K562 (cell line): ENCODE results near the gene TRNAU1AP. TPM values are rescaled to one million over a fixed set of nuclear protein-coding genes. Genes with fewer than 3 reads are reported as not detected.

Experiments used
- ATAC-seq: fragments of 200-7000 bp; cut with Tn5 transposase; 3 replicates; pipeline ENCODE4 v1.9.1; 2020; ENCODE audit warnings: moderate library complexity
- Bru-seq: library from RNA; stranded (reverse); fragments of 400-500 nt; gene quantifications from one replicate; lab custom pipeline; 2021; lab: Mats Ljungman, UMichigan
- BruChase-seq, 2 experiments: library from RNA; stranded (reverse); fragments of 400-500 nt; gene quantifications; one replicate each; lab custom pipeline; 2021; lab: Mats Ljungman, UMichigan
- BruUV-seq: library from RNA; stranded (reverse); fragments of 400-500 nt; replicated peaks from 2 replicates; lab custom pipeline; 2021; lab: Mats Ljungman, UMichigan
- CTCF ChIA-PET: fragments of 300-600 bp; formaldehyde crosslinking; extraction: SDS; loops from one replicate; lab custom pipeline; 2021; ENCODE audit warnings: low intra/inter-chr PET ratio; lab: Yijun Ruan, JAX
- POLR2A ChIA-PET: fragments of 300-600, 350-650 bp; sonication (Branson Sonifier 250); formaldehyde crosslinking; extraction: SDS; loops from one replicate; lab custom pipeline; 2021; ENCODE audit warnings: antibody characterized with exemption, inconsistent platforms; lab: Yijun Ruan, JAX
- DNase-seq, 4 experiments: peaks; one replicate each; pipeline versions ENCODE4 v3.0.0 to v3.0.0-alpha.2; 2011 to 2018; ENCODE audit warnings: low spot score in 3 of 4, mixed read lengths in 3 of 4; ENCODE audit errors: extremely low read depth in 1 of 4
- FAIRE-seq: peaks from 2 replicates; lab custom pipeline; 2011; peaks lifted over from hg19 to GRCh38; lab: Jason Lieb, UNC
- H2AFZ ChIP-seq: 2 replicates; pipeline ENCODE4 v1.6.0; 2011; ENCODE audit warnings: low read depth, low read length, control low read depth, inconsistent platforms
- H3K27ac ChIP-seq: fragments of 200-600 bp; 3 replicates; pipeline ENCODE4 v1.8.0; 2011; ENCODE audit warnings: low read depth, mild to moderate bottlenecking, control low read depth, inconsistent platforms, low read length, moderate library complexity, mixed read lengths; ENCODE audit errors: extremely low read depth
- H3K27me3 ChIP-seq, 2 experiments: fragments of 300-600 bp in 1 of 2; 2 replicates in 1 of 2; 3 replicates in 1 of 2; pipeline versions ENCODE4 v1.6.0 to v1.8.0; 2011; ENCODE audit warnings: inconsistent platforms in 2 of 2, low read length in 2 of 2, mild to moderate bottlenecking in 1 of 2, mixed read lengths in 1 of 2, moderate library complexity in 1 of 2; ENCODE audit not compliant: control insufficient read depth in 2 of 2, insufficient read depth in 2 of 2
- H3K36me3 ChIP-seq: fragments of 300-600 bp; 3 replicates; pipeline ENCODE4 v1.8.0; 2011; ENCODE audit warnings: mild to moderate bottlenecking, low read length, inconsistent platforms; ENCODE audit not compliant: control insufficient read depth, insufficient read depth
- H3K4me1 ChIP-seq, 2 experiments: fragments of 200-600 bp in 1 of 2; replicated peaks in 1 of 2; 2 replicates in 1 of 2; 3 replicates in 1 of 2; pipeline versions ENCODE4 v1.5.1 to v1.8.0; 2011; ENCODE audit warnings: inconsistent platforms in 2 of 2, low read length in 2 of 2, mild to moderate bottlenecking in 1 of 2, mixed read lengths in 1 of 2, moderate library complexity in 1 of 2; ENCODE audit not compliant: control insufficient read depth in 2 of 2, insufficient read depth in 2 of 2
- H3K4me2 ChIP-seq: 2 replicates; pipeline ENCODE4 v1.6.1; 2011; ENCODE audit warnings: low read length, control low read depth, inconsistent platforms, mixed read lengths; ENCODE audit not compliant: insufficient read depth
- H3K4me3 ChIP-seq: fragments of 200-600 bp; sonication (generic), shearing (Covaris generic); 2 replicates; pipeline ENCODE4 v1.5.1; 2016; ENCODE audit warnings: control low read depth, inconsistent platforms
- H3K79me2 ChIP-seq: fragments of 200-600 bp; 3 replicates; pipeline ENCODE4 v1.8.0; 2011; ENCODE audit warnings: low read length, inconsistent platforms; ENCODE audit not compliant: control insufficient read depth, insufficient read depth
- H3K9ac ChIP-seq, 2 experiments: 2 replicates each; pipeline versions ENCODE4 v1.6.0 to v1.6.1; 2011; ENCODE audit warnings: low read depth in 2 of 2, low read length in 2 of 2, control low read depth in 1 of 2, inconsistent platforms in 1 of 2, mild to moderate bottlenecking in 1 of 2, mixed read lengths in 1 of 2; ENCODE audit not compliant: insufficient read depth in 1 of 2
- H3K9me1 ChIP-seq: one replicate; pipeline ENCODE4 v1.6.0; 2011; ENCODE audit warnings: inconsistent platforms, mild to moderate bottlenecking, low read length, moderate library complexity; ENCODE audit not compliant: control insufficient read depth, insufficient read depth
- H3K9me3 ChIP-seq: replicated peaks from 2 replicates; pipeline ENCODE4 v1.5.1; 2011; ENCODE audit warnings: low read depth, low read length, inconsistent platforms; ENCODE audit not compliant: control insufficient read depth, insufficient read depth
- H4K20me1 ChIP-seq: replicated peaks from 2 replicates; pipeline ENCODE4 v1.6.1; 2011; ENCODE audit warnings: low read length, inconsistent platforms, mixed read lengths; ENCODE audit not compliant: control insufficient read depth, insufficient read depth
- AFF1 ChIP-seq, 2 experiments: fragments of 450-650 bp; IDR thresholded peaks; 2 replicates each; pipeline ENCODE4 v1.6.1; 2018; ENCODE audit warnings: mild to moderate bottlenecking in 2 of 2, low read depth in 1 of 2; ENCODE audit not compliant: partially characterized antibody in 2 of 2
- C11orf30 ChIP-seq: fragments of 450-650 bp; IDR thresholded peaks from 2 replicates; pipeline ENCODE4 v1.6.1; 2016; ENCODE audit warnings: low read depth, mild to moderate bottlenecking
- CBX8 ChIP-seq: fragments of 200-600 bp; sonication (generic); IDR thresholded peaks from 2 replicates; pipeline ENCODE4 v1.6.1; 2012; ENCODE audit warnings: borderline replicate concordance, mixed run types, low read depth, mild to moderate bottlenecking, moderate library complexity, mixed read lengths, low read length, control low read depth, inconsistent platforms; ENCODE audit not compliant: poor library complexity, severe bottlenecking; ENCODE audit errors: extremely low read depth
- FOXJ3 ChIP-seq: sonication (generic); formaldehyde crosslinking; IDR thresholded peaks from 2 replicates; pipeline ENCODE4 v1.4.0; 2020; ENCODE audit warnings: mild to moderate bottlenecking, missing genetic modification reagents
- NFXL1 ChIP-seq: fragments of 450-650 bp; formaldehyde crosslinking; IDR thresholded peaks from 2 replicates; pipeline ENCODE4 v1.4.0; 2021; ENCODE audit warnings: mild to moderate bottlenecking
- PTBP1 ChIP-seq: fragments of 200-400 bp; formaldehyde crosslinking; IDR thresholded peaks from 2 replicates; pipeline ENCODE4 v1.6.1; 2017; ENCODE audit warnings: low read depth, low read length
- ZC3H11A ChIP-seq: IDR thresholded peaks from 2 replicates; pipeline ENCODE4 v1.6.1; 2012; ENCODE audit warnings: low read depth, low read length, improper control_type of control experiment
- ZNF707 ChIP-seq: fragments of 250-450 bp; sonication (Bioruptor Pico); conservative IDR thresholded peaks from 2 replicates; pipeline ENCODE4 v1.8.0; 2022; ENCODE audit warnings: inconsistent platforms, mild to moderate bottlenecking, moderate library complexity
- WGBS: fragments of 100-300 bp; shearing (Covaris generic); methylation state at CpG from one replicate; pipeline ENCODE4 v1.1.6; 2016; ENCODE audit warnings: low coverage, mixed read lengths; ENCODE audit not compliant: insufficient coverage; ENCODE audit errors: missing lambda C conversion rate; 5-methylcytosine and 5-hydroxymethylcytosine counted together
- in situ Hi-C: fragments of 300-500 bp; cut with MboI; formaldehyde crosslinking; loops from 4 replicates; pipeline ENCODE4 v1.15.0; 2018; ENCODE audit warnings: inconsistent platforms, mixed read lengths
- intact Hi-C: fragments of 100-400 bp; cut with micrococcal nuclease; formaldehyde crosslinking; loops from 2 replicates; pipeline ENCODE4 v1.14.2; 2022
- long read RNA-seq, 3 experiments: library from polyadenylated mRNA in 2 of 3; library from RNA in 1 of 3; unstranded in 2 of 3; stranded (forward) in 1 of 3; transcript quantifications; one replicate each; pipeline ENCODE4 v2.0.0, GENCODE V29; 2019 to 2022
- polyA minus RNA-seq, 3 experiments: library from RNA; depleted of rRNA, polyadenylated mRNA; stranded (reverse); fragments of >200 nt; gene quantifications; 2 replicates each; pipeline ENCODE4 v1.2.3, GENCODE V29; 2011
- polyA plus RNA-seq, 8 experiments: library from polyadenylated mRNA; depleted of rRNA in 4 of 8; stranded (reverse) in 5 of 8; unstranded in 3 of 8; fragments of >200 nt; fragmentation: Nextera tagmentation in 2 of 8; fragmentation: Illumina TruSeq in 1 of 8; extraction: Ambion mirVana in 2 of 8; extraction: Trizol in 1 of 8; gene quantifications; 2 replicates each; pipeline versions ENCODE4 v1.2.1 to v1.2.3, GENCODE V29; 2011 to 2014; ENCODE audit warnings: inconsistent platforms in 1 of 8, missing spikeins in 1 of 8
- total RNA-seq, 7 experiments: library from RNA; depleted of rRNA in 6 of 7; stranded (reverse); fragments of >200 nt in 6 of 7; fragmentation: Illumina TruSeq in 2 of 7; extraction: Trizol in 2 of 7; gene quantifications; 2 replicates each; pipeline versions ENCODE4 v1.2.1 to v1.2.3, GENCODE V29; 2011 to 2021; ENCODE audit warnings: low replicate concordance in 1 of 7

TRNAU1AP gene
- total RNA-seq (2011; cell fraction: chromatin; rRNA removed; ENCODE audit: low replicate concordance), result 106 and 133 TPM in 2 replicates
- 72.0 and 74.4 TPM in 2 replicates for total RNA-seq (2011; cell fraction: nucleolus; rRNA removed)
- 84.0 and 108 TPM in 2 replicates for total RNA-seq (2011; cell fraction: nucleoplasm; rRNA removed)
- total RNA-seq (2014; rRNA removed), result 34.9 and 35.1 TPM in 2 replicates
- 46.3 and 56.8 TPM in 2 replicates for total RNA-seq (2014; rRNA removed; fragmentation: Illumina TruSeq; extraction: Trizol)
- total RNA-seq (2015; rRNA removed; fragmentation: Illumina TruSeq; extraction: Trizol), result 30.4 and 36.0 TPM in 2 replicates
- 47.9 and 48.8 TPM in 2 replicates for total RNA-seq (2021)
- polyA plus RNA-seq (2011; rRNA removed), result 55.3 and 66.7 TPM in 2 replicates
- 40.1 and 42.6 TPM in 2 replicates for polyA plus RNA-seq (2011; cell fraction: cytosol; rRNA removed)
- polyA plus RNA-seq (2011; cell fraction: nucleus; rRNA removed), result 59.0 and 59.1 TPM in 2 replicates
- polyA plus RNA-seq (2012), result 54.5 and 69.7 TPM in 2 replicates
- polyA plus RNA-seq (2014; fragmentation: Illumina TruSeq; extraction: Trizol), result 43.9 and 46.0 TPM in 2 replicates
- 100 to 1,000 TPM in 1 of 2 experiments, 10 to 100 TPM in 1; 99.0 to 110 TPM for polyA plus RNA-seq (2014; fragmentation: Nextera tagmentation; extraction: Ambion mirVana)
- 38.0 and 41.8 TPM in 2 replicates for polyA plus RNA-seq (2014; rRNA removed)
- polyA minus RNA-seq (2011; rRNA and poly(A)+ RNA removed), result 33.9 and 37.3 TPM in 2 replicates
- 9.9 and 14.7 TPM in 2 replicates for polyA minus RNA-seq (2011; cell fraction: cytosol; rRNA and poly(A)+ RNA removed)
- 14.0 and 30.0 TPM in 2 replicates for polyA minus RNA-seq (2011; cell fraction: nucleus; rRNA and poly(A)+ RNA removed)
- Bru-seq, nascent RNA, result percentile 70 among the genes with signal in this experiment
- percentile 67 among the genes with signal in this experiment for BruChase-seq, experiment 1, labeled RNA remaining after a 2-hour chase
- BruChase-seq, experiment 2, labeled RNA remaining after a 6-hour chase, result percentile 66 among the genes with signal in this experiment
- long read RNA-seq, experiment 1, transcript TRNAU1AP-201 (9 exons, 1,799 nt), result major isoform, 40 of 114 reads
- long read RNA-seq, experiment 1, partial matches to known transcripts, result 3 of 114 reads
- long read RNA-seq, experiment 1, other reads (novel, unspliced or antisense), result 66 of 114 reads
- long read RNA-seq, experiment 2, transcript TRNAU1AP-201 (9 exons, 1,799 nt), result major isoform, 29 of 45 reads
- long read RNA-seq, experiment 2, partial matches to known transcripts, result 10 of 45 reads
- long read RNA-seq, experiment 2, other reads (novel, unspliced or antisense), result 6 of 45 reads
- long read RNA-seq, experiment 3, transcript TRNAU1AP-201 (9 exons, 1,799 nt), result major isoform, 32 of 44 reads
- long read RNA-seq, experiment 3, partial matches to known transcripts, result 8 of 44 reads
- long read RNA-seq, experiment 3, other reads (novel, unspliced or antisense), result 4 of 44 reads

- Histone ChIP-seq H3K9me1 (no peaks in the 10 kb centered on the region), H3K27me3 (no peaks in the 10 kb centered on the region), H4K20me1 (no peaks in the 10 kb centered on the region), H3K4me3 (peak within 1 kb of the TSS; percentile 57), H2AFZ (peak within 1 kb of the TSS; percentile 98), H3K4me2 (peak within 1 kb of the TSS; percentile 89), H3K36me3 (peaks cover 23% of the 10 kb centered on the region; the same call in 2 of the 3 replicates), H3K4me1 (peaks cover 9 to 20% of the 10 kb centered on the region in 2 experiments; a peak in 4 of 5 replicates), H3K9me3 (no peaks in the 10 kb centered on the region), H3K27ac (peak within 1 kb of the TSS; percentile 82), H3K79me2 (peaks cover 14% of the 10 kb centered on the region), H3K9ac (peak within 1 kb of the TSS; percentile 83 to 92)
- POLR2A ChIA-PET, result interaction anchor here (0.6 to 5.9 kb wide), 19 partner anchors 10 to 217 kb away, joined by 3 to 142 read pairs (median 4); partner anchors contain the start of genes RCC1 and RNU11
- WGBS, result 1% methylated on average over 62 of the region's 63 CpGs
- intact Hi-C loops (loop anchor here (2.0 to 5.0 kb wide), 2 partner anchors 34 to 49 kb away; no protein-coding TSS in a partner anchor), in situ Hi-C loops (no loop called here)
- no TSS peak for BruUV-seq
- DNase-seq, result peak; percentile 98 to 99 (median 98)
- peak; percentile 92 for FAIRE-seq
- peak; percentile 98 for ATAC-seq
- CTCF ChIA-PET, result no interaction called here
- TF ChIP-seq CBX8 (no peak), FOXJ3 (CRISPR knock-in tag) (no peak), NFXL1 (CRISPR knock-in tag) (no peak), AFF1 (IDR thresholded peaks at IDR 0.05; ENCODE audit: low read depth in 1 of 2, partially characterized antibody in 2 of 2) (peak in 1 of 2 experiments; percentile 65), C11orf30 (no peak), ZNF707 (CRISPR knock-in tag) (no peak), PTBP1 (no peak), ZC3H11A (peak; percentile 66; the same call in 1 of the 2 replicates)
These were observed at the start of gene TRNAU1AP for GRCh38 chr1:28552758-28553663. Gene TRNAU1AP, plus strand, starts transcription at chr1:28553085. Its CDS starts 26 bp downstream, at chr1:28553111.
